Fibroblast of pulmonary artery (primary cell): ENCODE results near the gene C1QTNF1.

Experiments used
- DNase-seq: peaks from one replicate; pipeline ENCODE4 v3.0.0-alpha.2; 2010; ENCODE audit warnings: low read depth
- H3K4me3 ChIP-seq: replicated peaks from 2 replicates; pipeline ENCODE4 v1.5.1; 2011; ENCODE audit warnings: low read depth, mild to moderate bottlenecking, control low read depth, low read length, moderate library complexity
- TF ChIP-seq, protein P1 (sequence below): IDR thresholded peaks from 2 replicates; pipeline ENCODE4 v1.5.1; 2011; ENCODE audit warnings: mild to moderate bottlenecking, control low read depth, low read length, inconsistent platforms; ENCODE audit errors: missing control alignments

The C1QTNF1 gene

DNA sequence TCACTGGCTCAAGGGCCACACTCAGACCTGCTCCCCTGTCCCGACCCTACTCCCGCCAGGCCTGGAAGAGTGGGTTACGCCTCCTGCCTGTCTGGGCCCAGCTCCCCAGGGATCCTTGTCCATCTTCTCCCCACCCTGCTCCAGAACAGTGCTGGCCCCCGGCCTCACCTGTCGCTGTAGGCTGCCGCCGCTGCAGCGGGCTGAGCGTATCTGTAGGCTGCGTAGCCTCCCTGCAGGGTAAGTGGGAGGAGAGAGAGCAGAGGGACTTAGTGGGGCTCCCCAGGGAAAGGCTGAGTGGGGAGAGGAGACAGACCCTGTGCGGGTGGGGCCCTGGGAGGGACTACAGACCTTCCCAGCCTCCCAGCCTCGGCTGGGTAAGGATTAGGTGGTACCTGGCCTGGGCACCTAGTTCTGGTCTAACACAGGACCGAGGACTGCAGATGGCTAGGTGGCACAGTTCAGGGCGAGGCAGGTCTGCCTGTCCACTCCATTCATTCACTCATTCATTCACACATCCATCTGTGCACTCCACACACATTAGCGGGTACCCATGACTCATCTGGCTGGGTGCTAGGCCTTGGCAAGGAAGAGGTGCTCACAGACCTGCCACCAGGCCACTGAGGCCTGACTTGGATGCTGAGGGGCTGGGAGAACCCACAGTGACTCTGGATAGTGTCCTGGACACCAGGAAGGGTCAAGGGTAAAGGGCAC is 71.5 kb downstream of the C1QTNF1 start:
- TF ChIP-seq, protein P1, sequence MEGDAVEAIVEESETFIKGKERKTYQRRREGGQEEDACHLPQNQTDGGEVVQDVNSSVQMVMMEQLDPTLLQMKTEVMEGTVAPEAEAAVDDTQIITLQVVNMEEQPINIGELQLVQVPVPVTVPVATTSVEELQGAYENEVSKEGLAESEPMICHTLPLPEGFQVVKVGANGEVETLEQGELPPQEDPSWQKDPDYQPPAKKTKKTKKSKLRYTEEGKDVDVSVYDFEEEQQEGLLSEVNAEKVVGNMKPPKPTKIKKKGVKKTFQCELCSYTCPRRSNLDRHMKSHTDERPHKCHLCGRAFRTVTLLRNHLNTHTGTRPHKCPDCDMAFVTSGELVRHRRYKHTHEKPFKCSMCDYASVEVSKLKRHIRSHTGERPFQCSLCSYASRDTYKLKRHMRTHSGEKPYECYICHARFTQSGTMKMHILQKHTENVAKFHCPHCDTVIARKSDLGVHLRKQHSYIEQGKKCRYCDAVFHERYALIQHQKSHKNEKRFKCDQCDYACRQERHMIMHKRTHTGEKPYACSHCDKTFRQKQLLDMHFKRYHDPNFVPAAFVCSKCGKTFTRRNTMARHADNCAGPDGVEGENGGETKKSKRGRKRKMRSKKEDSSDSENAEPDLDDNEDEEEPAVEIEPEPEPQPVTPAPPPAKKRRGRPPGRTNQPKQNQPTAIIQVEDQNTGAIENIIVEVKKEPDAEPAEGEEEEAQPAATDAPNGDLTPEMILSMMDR, result no peak
- DNase-seq, result no peak

DNA sequence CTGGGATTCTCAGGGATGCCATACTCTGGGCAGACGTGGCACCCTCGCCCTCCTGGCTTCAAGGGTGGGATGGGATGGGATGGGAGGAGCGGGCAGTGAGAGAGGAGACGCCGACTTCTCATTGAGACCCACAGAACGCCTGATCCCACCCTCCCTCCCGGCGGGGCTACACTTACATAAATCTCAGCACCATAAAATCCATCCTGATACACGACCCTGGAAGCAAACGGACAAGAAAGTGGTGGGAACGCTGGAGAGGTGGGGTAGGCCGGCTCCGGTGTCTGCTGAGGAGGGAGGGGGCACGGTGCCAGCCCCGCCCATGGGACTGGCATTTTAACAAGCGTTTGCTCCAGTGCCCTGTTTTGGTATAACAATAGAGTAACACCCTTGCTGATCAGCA is 72.5 kb downstream of the C1QTNF1 start:
- TF ChIP-seq, protein P1, result no peak
- no peak for DNase-seq
- no peak overlapping the region for H3K4me3 ChIP-seq

More for the DNA sequence above, 71.5 kb downstream of the C1QTNF1 start:
- H3K4me3 ChIP-seq, result no peak overlapping the region

DNA sequence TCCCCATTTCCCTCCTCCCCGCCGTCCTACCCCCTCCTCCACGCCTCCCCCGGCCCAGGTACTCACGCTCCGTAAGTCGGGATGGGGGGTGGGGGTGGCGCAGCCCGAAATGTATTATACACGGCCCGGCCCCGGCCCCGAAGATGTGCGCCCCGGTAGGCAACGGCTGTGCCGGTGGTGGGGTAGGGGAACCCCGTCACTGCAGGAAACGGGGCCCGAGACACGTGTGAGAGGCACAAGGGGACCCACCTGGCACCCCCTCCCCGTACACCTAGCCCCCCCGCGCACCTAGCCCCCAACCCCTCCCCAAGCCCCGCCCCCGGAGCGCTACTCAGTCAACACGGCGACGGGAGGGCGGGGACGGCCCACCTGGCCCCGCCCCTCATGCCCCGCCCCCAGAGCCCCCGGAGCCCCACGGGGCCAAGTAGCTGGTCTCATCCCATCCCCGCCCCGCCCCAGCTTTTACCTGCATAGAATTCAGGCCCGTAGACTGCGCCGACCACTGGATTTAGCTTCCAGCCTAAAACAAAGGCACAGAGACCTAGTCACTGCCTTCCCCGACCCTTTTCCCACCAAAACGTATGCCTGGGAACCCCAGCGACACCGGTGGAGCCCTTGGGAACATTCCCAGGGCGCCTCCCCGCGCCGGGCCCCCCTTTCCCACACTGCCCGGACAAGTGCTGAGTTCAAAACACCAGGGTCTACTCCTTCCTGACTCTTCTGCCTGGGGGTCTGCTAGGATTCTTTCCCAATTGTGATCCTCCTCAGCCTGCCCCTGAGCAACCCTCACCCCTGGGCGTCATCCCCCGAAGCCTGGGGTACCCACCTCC is 73.5 kb downstream of the C1QTNF1 start:
- TF ChIP-seq, protein P1, result no peak
- H3K4me3 ChIP-seq, result no peak overlapping the region
- no peak for DNase-seq

DNA sequence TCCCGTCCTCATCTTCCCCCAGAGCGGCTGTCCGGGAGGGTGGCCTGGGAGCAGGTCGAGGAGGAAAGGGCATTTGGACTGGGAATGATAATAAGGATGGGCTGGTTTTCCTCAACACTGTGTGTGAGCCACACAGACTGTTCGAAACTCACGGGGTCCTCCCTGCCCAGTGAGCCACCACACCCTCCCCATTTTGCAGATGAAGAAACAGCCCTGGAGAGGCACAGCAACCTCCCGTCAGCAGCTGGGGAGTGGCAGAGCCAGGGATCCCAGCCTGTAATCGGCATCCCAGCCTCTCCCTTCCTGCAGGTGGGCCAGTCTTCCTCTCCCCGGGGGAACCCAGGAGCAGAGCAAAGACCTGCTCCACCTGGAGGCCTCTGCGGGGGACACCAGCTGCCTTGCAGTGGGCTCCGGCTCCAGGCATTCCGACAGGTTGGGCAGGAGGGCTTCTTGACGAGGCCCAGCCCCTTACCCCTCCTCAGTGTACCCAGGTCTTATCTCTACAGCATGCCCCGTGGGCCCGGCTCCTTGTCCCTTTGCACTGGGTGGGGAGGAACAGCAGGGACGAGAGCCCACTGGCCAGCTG is 74.4 kb downstream of the C1QTNF1 start:
- no peak for DNase-seq
- TF ChIP-seq, protein P1, result no peak
- no peak overlapping the region for H3K4me3 ChIP-seq
